K562 (cell line): ENCODE measurements around the gene B4GALT4. TPM values are rescaled to one million over a fixed set of nuclear protein-coding genes. Genes with fewer than 3 reads are reported as not detected.

ENCODE experiments used
- ATAC-seq: fragments of 200-7000 bp; cut with Tn5 transposase; 3 replicates; pipeline ENCODE4 v1.9.1; 2020; ENCODE audit warnings: moderate library complexity
- BruUV-seq: library from RNA; stranded (reverse); fragments of 400-500 nt; replicated peaks from 2 replicates; lab custom pipeline; 2021; lab: Mats Ljungman, UMichigan
- CTCF ChIA-PET: fragments of 300-600 bp; formaldehyde crosslinking; extraction: SDS; loops from one replicate; lab custom pipeline; 2021; ENCODE audit warnings: low intra/inter-chr PET ratio; lab: Yijun Ruan, JAX
- POLR2A ChIA-PET: fragments of 300-600, 350-650 bp; sonication (Branson Sonifier 250); formaldehyde crosslinking; extraction: SDS; loops from one replicate; lab custom pipeline; 2021; ENCODE audit warnings: antibody characterized with exemption, inconsistent platforms; lab: Yijun Ruan, JAX
- DNase-seq, 4 experiments: peaks; one replicate each; pipeline versions ENCODE4 v3.0.0 to v3.0.0-alpha.2; 2011 to 2018; ENCODE audit warnings: low spot score in 3 of 4, mixed read lengths in 3 of 4; ENCODE audit errors: extremely low read depth in 1 of 4
- FAIRE-seq: peaks from 2 replicates; lab custom pipeline; 2011; peaks lifted over from hg19 to GRCh38; lab: Jason Lieb, UNC
- H2AFZ ChIP-seq: 2 replicates; pipeline ENCODE4 v1.6.0; 2011; ENCODE audit warnings: low read depth, low read length, control low read depth, inconsistent platforms
- H3K27ac ChIP-seq: fragments of 200-600 bp; 3 replicates; pipeline ENCODE4 v1.8.0; 2011; ENCODE audit warnings: low read depth, mild to moderate bottlenecking, control low read depth, inconsistent platforms, low read length, moderate library complexity, mixed read lengths; ENCODE audit errors: extremely low read depth
- H3K27me3 ChIP-seq, 2 experiments: fragments of 300-600 bp in 1 of 2; 2 replicates in 1 of 2; 3 replicates in 1 of 2; pipeline versions ENCODE4 v1.6.0 to v1.8.0; 2011; ENCODE audit warnings: inconsistent platforms in 2 of 2, low read length in 2 of 2, mild to moderate bottlenecking in 1 of 2, mixed read lengths in 1 of 2, moderate library complexity in 1 of 2; ENCODE audit not compliant: control insufficient read depth in 2 of 2, insufficient read depth in 2 of 2
- H3K36me3 ChIP-seq: fragments of 300-600 bp; 3 replicates; pipeline ENCODE4 v1.8.0; 2011; ENCODE audit warnings: mild to moderate bottlenecking, low read length, inconsistent platforms; ENCODE audit not compliant: control insufficient read depth, insufficient read depth
- H3K4me1 ChIP-seq, 2 experiments: fragments of 200-600 bp in 1 of 2; replicated peaks in 1 of 2; 2 replicates in 1 of 2; 3 replicates in 1 of 2; pipeline versions ENCODE4 v1.5.1 to v1.8.0; 2011; ENCODE audit warnings: inconsistent platforms in 2 of 2, low read length in 2 of 2, mild to moderate bottlenecking in 1 of 2, mixed read lengths in 1 of 2, moderate library complexity in 1 of 2; ENCODE audit not compliant: control insufficient read depth in 2 of 2, insufficient read depth in 2 of 2
- H3K4me2 ChIP-seq: 2 replicates; pipeline ENCODE4 v1.6.1; 2011; ENCODE audit warnings: low read length, control low read depth, inconsistent platforms, mixed read lengths; ENCODE audit not compliant: insufficient read depth
- H3K4me3 ChIP-seq: fragments of 200-600 bp; sonication (generic), shearing (Covaris generic); 2 replicates; pipeline ENCODE4 v1.5.1; 2016; ENCODE audit warnings: control low read depth, inconsistent platforms
- H3K79me2 ChIP-seq: fragments of 200-600 bp; 3 replicates; pipeline ENCODE4 v1.8.0; 2011; ENCODE audit warnings: low read length, inconsistent platforms; ENCODE audit not compliant: control insufficient read depth, insufficient read depth
- H3K9ac ChIP-seq, 2 experiments: 2 replicates each; pipeline versions ENCODE4 v1.6.0 to v1.6.1; 2011; ENCODE audit warnings: low read depth in 2 of 2, low read length in 2 of 2, control low read depth in 1 of 2, inconsistent platforms in 1 of 2, mild to moderate bottlenecking in 1 of 2, mixed read lengths in 1 of 2; ENCODE audit not compliant: insufficient read depth in 1 of 2
- H3K9me1 ChIP-seq: one replicate; pipeline ENCODE4 v1.6.0; 2011; ENCODE audit warnings: inconsistent platforms, mild to moderate bottlenecking, low read length, moderate library complexity; ENCODE audit not compliant: control insufficient read depth, insufficient read depth
- H3K9me3 ChIP-seq: replicated peaks from 2 replicates; pipeline ENCODE4 v1.5.1; 2011; ENCODE audit warnings: low read depth, low read length, inconsistent platforms; ENCODE audit not compliant: control insufficient read depth, insufficient read depth
- H4K20me1 ChIP-seq: replicated peaks from 2 replicates; pipeline ENCODE4 v1.6.1; 2011; ENCODE audit warnings: low read length, inconsistent platforms, mixed read lengths; ENCODE audit not compliant: control insufficient read depth, insufficient read depth
- ATF4 ChIP-seq: fragments of 450-650 bp; formaldehyde crosslinking; IDR thresholded peaks from 2 replicates; pipeline ENCODE4 v1.4.0; 2022; ENCODE audit warnings: mild to moderate bottlenecking, moderate library complexity
- MNT ChIP-seq, 2 experiments: fragments of 450-650 bp; conservative IDR thresholded peaks; 2 replicates each; pipeline ENCODE4 v1.6.1; 2017; ENCODE audit warnings: mild to moderate bottlenecking in 2 of 2, moderate library complexity in 2 of 2
- XRCC4 ChIP-seq: IDR thresholded peaks from one replicate; pipeline ENCODE4 v1.6.1; 2011; ENCODE audit not compliant: insufficient read depth, insufficient read length; ENCODE audit errors: extremely low read depth
- ZSCAN29 ChIP-seq: fragments of 450-650 bp; IDR thresholded peaks from 2 replicates; pipeline ENCODE4 v1.6.1; 2017
- WGBS: fragments of 100-300 bp; shearing (Covaris generic); methylation state at CpG from one replicate; pipeline ENCODE4 v1.1.6; 2016; ENCODE audit warnings: low coverage, mixed read lengths; ENCODE audit not compliant: insufficient coverage; ENCODE audit errors: missing lambda C conversion rate; 5-methylcytosine and 5-hydroxymethylcytosine counted together
- in situ Hi-C: fragments of 300-500 bp; cut with MboI; formaldehyde crosslinking; loops from 4 replicates; pipeline ENCODE4 v1.15.0; 2018; ENCODE audit warnings: inconsistent platforms, mixed read lengths
- intact Hi-C: fragments of 100-400 bp; cut with micrococcal nuclease; formaldehyde crosslinking; loops from 2 replicates; pipeline ENCODE4 v1.14.2; 2022
- polyA plus RNA-seq, 8 experiments: library from polyadenylated mRNA; depleted of rRNA in 4 of 8; stranded (reverse) in 5 of 8; unstranded in 3 of 8; fragments of >200 nt; fragmentation: Nextera tagmentation in 2 of 8; fragmentation: Illumina TruSeq in 1 of 8; extraction: Ambion mirVana in 2 of 8; extraction: Trizol in 1 of 8; gene quantifications; 2 replicates each; pipeline versions ENCODE4 v1.2.1 to v1.2.3, GENCODE V29; 2011 to 2014; ENCODE audit warnings: inconsistent platforms in 1 of 8, missing spikeins in 1 of 8
- total RNA-seq, 7 experiments: library from RNA; depleted of rRNA in 6 of 7; stranded (reverse); fragments of >200 nt in 6 of 7; fragmentation: Illumina TruSeq in 2 of 7; extraction: Trizol in 2 of 7; gene quantifications; 2 replicates each; pipeline versions ENCODE4 v1.2.1 to v1.2.3, GENCODE V29; 2011 to 2021; ENCODE audit warnings: low replicate concordance in 1 of 7

B4GALT4 gene
- total and polyA plus RNA-seq, 9 of the 15 experiments (the other 6 are each of a cell fraction or from before 2014, with no cell fraction given): 8.2 to 17.8 (median 12.2) TPM

DNA sequence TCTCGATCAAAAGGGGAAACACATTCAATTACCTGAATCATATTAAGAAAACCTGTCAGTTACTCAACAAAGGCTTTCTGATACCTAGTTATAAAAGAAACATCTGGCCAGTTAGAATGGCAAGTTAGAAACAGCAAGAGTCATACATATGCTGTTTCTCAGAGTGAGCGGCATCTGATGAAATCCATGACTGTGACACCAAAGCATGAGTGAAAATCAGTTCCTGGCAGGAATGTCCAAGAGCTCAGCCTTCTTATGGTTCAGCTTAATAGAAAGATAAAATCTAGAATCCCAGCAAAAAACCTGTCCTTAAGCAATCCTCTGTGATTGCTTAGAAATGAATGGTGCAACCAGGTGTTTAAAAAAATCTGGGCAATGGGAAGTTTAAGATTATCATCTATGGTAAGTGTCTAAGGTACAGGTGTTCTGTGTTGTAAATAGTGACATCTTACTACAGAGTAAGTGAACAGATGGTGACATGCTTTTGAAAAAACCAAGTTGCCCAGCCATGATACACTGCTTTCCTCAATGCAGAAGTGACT lies 18.8 kb downstream of the B4GALT4 start:
- CTCF ChIA-PET: no interaction called here

More for the DNA sequence above, 18.8 kb downstream of the B4GALT4 start:
- no peak for FAIRE-seq
- H3K36me3 ChIP-seq: peaks cover 49% of the 10 kb centered on the region; the same call in 2 of the 3 replicates
- H3K4me3 ChIP-seq: no peak overlapping the region
- ATAC-seq: no peak
- no peak overlapping the region for H3K27ac ChIP-seq
- no peak for TF ChIP-seq XRCC4
- no peak for TF ChIP-seq MNT (conservative IDR thresholded peaks at IDR 0.05)
- no peak for TF ChIP-seq ZSCAN29
- no peak for TF ChIP-seq ATF4 (CRISPR knock-in tag)
- TF ChIP-seq, all 486 proteins: peak for 0
- Histone ChIP-seq H3K27me3 (no peaks in the 10 kb centered on the region), H4K20me1 (no peaks in the 10 kb centered on the region; the same call in 1 of the 2 replicates), H3K4me1 (no peaks in the 10 kb centered on the region; a peak in 1 of 5 replicates), H3K9me3 (no peaks in the 10 kb centered on the region), H3K9me1 (no peaks in the 10 kb centered on the region), H3K4me2 (no peak overlapping the region), H2AFZ (no peak overlapping the region), H3K9ac (no peak overlapping the region), H3K79me2 (no peaks in the 10 kb centered on the region)
- WGBS: 95% methylated on average over 2 of the region's 2 CpGs
- in situ Hi-C loops: no loop called here
- POLR2A ChIA-PET: interaction anchor here (1.0 kb wide), 1 partner anchor 12 kb away, joined by 3 read pairs; no protein-coding TSS in a partner anchor
- no peak for DNase-seq
- no TSS peak for BruUV-seq
- intact Hi-C loops: no loop called here
